Body of pancreas (tissue), 4 donors: ENCODE measurements around the gene TMF1. TPM values are rescaled to one million over a fixed set of nuclear protein-coding genes. Genes with fewer than 3 reads are reported as not detected.
A peak's percentile ranks its signal among the peaks of the same experiment; 100 is the strongest.

Experiments
- ATAC-seq: fragments of 150-250 bp; one replicate; pipeline ENCODE4 v1.9.1; 2016
- DNase-seq, 4 donors: peaks; one replicate each; pipeline ENCODE4 v3.0.0-alpha.2; 2019
- H3K27ac ChIP-seq, 4 donors: fragments of 200-600 bp; sonication (generic); 1 replicate in 3 of 4; 2 replicates in 1 of 4; pipeline versions ENCODE4 v1.5.1 to v1.6.1; 2016 to 2019; ENCODE audit warnings: mild to moderate bottlenecking in 1 of 4, mixed read lengths in 1 of 4, moderate library complexity in 1 of 4
- H3K27me3 ChIP-seq, 2 donors: fragments of 200-600 bp; sonication (generic); one replicate each; pipeline ENCODE4 v1.6.0; 2016; ENCODE audit warnings: mild to moderate bottlenecking in 1 of 2
- H3K36me3 ChIP-seq, 2 donors: fragments of 200-600 bp; sonication (generic); replicated peaks in 1 of 2; 2 replicates each; pipeline ENCODE4 v1.5.1; 2016; ENCODE audit warnings: low read depth in 2 of 2; ENCODE audit not compliant: insufficient read depth in 1 of 2
- H3K4me1 ChIP-seq: fragments of 200-600 bp; sonication (generic); one replicate; pipeline ENCODE4 v1.6.0; 2016
- H3K4me3 ChIP-seq, 2 donors: fragments of 200-600 bp; sonication (generic); 1 replicate in 1 of 2; 2 replicates in 1 of 2; pipeline ENCODE4 v1.5.1; 2016 to 2019
- H3K9me3 ChIP-seq, 3 donors: fragments of 200-600 bp; sonication (generic); 1 replicate in 2 of 3; 2 replicates in 1 of 3; pipeline ENCODE4 v1.5.1; 2016
- POLR2A ChIP-seq, 3 donors: fragments of 450-650 bp; IDR thresholded peaks; one replicate each; pipeline ENCODE4 v1.6.1; 2016; ENCODE audit warnings: antibody characterized with exemption in 3 of 3, mild to moderate bottlenecking in 2 of 3
- WGBS, 2 donors: methylation state at CpG; one replicate each; pipeline ENCODE4 v1.1.5; 2017; 5-methylcytosine and 5-hydroxymethylcytosine counted together
- intact Hi-C: fragments of 100-400 bp; cut with DNase I; formaldehyde crosslinking; loops from one replicate; pipeline ENCODE4 v1.15.1; 2023
- total RNA-seq, 2 donors: library from RNA; depleted of rRNA; stranded (reverse); fragments of >200 nt; gene quantifications; one replicate each; pipeline ENCODE4 v1.1.0, GENCODE V29; 2016
- TF ChIP-seq, protein P1 (sequence below), 7 experiments: fragments of 450-650 bp in 4 of 7; fragments of 200-600 bp in 3 of 7; sonication (generic) in 3 of 7; IDR thresholded peaks; one replicate each; pipeline ENCODE4 v1.5.1; 2016 to 2019; ENCODE audit warnings: antibody characterized with exemption in 7 of 7

Gene TMF1
- total RNA-seq, 2 donors from 2014 or later = 16.8 to 17.1 TPM

DNA sequence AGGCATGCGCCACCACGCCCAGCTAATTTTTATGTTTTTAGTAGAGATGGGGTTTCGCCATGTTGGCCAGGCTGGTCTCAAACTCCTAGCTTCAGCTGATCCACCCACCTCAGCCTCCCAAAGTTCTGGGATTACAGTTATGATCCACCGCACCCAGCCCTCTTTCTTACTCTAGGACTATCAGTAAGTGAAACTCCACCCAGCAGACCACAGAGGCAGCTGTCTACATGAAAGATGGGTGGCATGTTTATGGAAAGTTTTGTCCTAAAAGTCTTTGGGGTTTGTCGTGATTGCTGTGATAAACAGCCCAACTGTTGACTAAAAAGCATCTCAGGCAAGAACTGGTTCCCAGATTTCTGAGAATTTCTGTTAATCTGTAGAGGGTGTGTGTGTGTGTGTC lies 43.5 kb upstream of the TMF1 start:
- no peaks in the 10 kb centered on the region for H3K36me3 ChIP-seq
- DNase-seq = no peak
- peak overlapping the region in 1 of 4 donors; percentile 56 for H3K27ac ChIP-seq
- H3K4me1 ChIP-seq = peaks cover 66% of the 10 kb centered on the region
- no peak for TF ChIP-seq POLR2A (IDR thresholded peaks at IDR 0.05)
- TF ChIP-seq, protein P1, sequence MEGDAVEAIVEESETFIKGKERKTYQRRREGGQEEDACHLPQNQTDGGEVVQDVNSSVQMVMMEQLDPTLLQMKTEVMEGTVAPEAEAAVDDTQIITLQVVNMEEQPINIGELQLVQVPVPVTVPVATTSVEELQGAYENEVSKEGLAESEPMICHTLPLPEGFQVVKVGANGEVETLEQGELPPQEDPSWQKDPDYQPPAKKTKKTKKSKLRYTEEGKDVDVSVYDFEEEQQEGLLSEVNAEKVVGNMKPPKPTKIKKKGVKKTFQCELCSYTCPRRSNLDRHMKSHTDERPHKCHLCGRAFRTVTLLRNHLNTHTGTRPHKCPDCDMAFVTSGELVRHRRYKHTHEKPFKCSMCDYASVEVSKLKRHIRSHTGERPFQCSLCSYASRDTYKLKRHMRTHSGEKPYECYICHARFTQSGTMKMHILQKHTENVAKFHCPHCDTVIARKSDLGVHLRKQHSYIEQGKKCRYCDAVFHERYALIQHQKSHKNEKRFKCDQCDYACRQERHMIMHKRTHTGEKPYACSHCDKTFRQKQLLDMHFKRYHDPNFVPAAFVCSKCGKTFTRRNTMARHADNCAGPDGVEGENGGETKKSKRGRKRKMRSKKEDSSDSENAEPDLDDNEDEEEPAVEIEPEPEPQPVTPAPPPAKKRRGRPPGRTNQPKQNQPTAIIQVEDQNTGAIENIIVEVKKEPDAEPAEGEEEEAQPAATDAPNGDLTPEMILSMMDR (IDR thresholded peaks at IDR 0.05) = no peak
- ATAC-seq = no peak
- intact Hi-C loops = no loop called here
- H3K9me3 ChIP-seq = no peaks in the 10 kb centered on the region
- 72 to 83% methylated on average over 5 of the region's 5 CpGs for WGBS, 2 donors
- H3K27me3 ChIP-seq = no peaks in the 10 kb centered on the region
- no peak overlapping the region for H3K4me3 ChIP-seq

DNA sequence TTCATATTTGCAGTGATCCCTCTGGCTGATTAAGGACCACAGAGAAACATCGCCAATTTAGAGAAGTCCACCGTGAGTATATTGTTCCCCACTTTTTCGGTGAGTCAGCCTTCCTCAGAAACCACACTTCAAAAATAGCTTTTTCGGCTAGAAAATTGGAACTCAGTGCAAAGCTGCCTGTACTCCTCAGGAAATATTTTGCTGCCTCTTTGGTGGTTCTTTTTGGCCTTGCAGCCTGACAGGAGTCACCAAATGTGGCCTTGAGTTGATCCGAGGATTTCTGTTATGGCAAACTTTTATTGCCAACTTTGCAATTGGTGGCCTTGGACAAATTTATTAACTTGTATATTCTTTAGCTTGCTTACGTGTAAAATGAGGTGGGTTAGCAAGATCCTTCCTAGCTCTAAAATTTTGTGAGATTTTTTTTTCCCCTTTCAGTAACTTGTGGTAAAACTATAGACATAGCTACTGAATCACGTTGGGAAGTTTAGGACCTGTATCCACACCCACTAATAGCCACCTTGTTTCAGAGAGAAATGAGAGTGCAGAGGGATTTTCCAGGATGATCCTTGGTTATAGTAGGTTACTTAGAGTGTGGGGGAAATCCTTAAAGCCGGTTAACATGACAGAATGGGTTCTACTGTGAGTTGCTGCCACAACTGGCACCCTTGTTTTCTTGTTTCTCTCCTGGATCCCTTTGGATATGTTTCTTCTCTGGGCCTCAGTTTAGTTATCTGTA lies 42.5 kb upstream of the TMF1 start:
- WGBS, 2 donors = 27 to 48% methylated on average over 8 of the region's 8 CpGs
- DNase-seq = peak in 1 of 4 donors; percentile 30
- peak overlapping the region; percentile 47 to 76 (median 68) for H3K27ac ChIP-seq
- no peaks in the 10 kb centered on the region for H3K27me3 ChIP-seq
- no peak for TF ChIP-seq POLR2A (IDR thresholded peaks at IDR 0.05)
- TF ChIP-seq, protein P1 (IDR thresholded peaks at IDR 0.05) = no peak
- H3K4me3 ChIP-seq = no peak overlapping the region
- intact Hi-C loops = no loop called here
- no peak for ATAC-seq
- no peaks in the 10 kb centered on the region for H3K9me3 ChIP-seq
- H3K36me3 ChIP-seq = no peaks in the 10 kb centered on the region
- peaks cover 76% of the 10 kb centered on the region for H3K4me1 ChIP-seq

DNA sequence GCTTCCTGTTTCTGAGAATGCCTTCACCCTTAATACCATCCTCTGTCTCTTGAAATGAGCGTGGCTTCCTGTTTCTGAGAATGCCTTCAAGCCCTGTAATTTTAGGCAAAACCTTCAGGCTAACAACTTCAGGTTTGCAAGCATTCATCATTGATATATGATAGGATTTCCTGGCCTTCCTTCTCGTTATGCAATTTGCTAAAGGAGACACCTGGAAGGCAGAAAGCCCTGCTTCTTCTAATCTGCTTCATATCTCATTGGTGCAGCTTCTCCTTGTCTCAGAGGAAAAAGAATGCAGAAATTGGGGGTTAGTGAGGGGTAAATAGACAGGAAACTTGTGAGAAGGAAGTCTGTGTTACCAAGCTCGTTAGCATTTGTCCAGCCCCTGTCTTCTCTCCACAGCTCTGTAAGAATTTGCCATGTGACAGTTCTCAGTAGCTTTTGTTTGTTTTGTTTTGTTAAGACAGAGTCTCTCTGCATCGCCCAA lies 39.9 kb upstream of the TMF1 start:
- no peak for DNase-seq

GRCh38 chr3:69091389-69092029 lies 39.4 kb upstream of the TMF1 start:
- Histone ChIP-seq H3K27me3 (no peaks in the 10 kb centered on the region), H3K4me1 (peaks cover 97% of the 10 kb centered on the region), H3K36me3 (no peaks in the 10 kb centered on the region), H3K9me3 (no peaks in the 10 kb centered on the region), H3K4me3 (no peak overlapping the region), H3K27ac (peak overlapping the region in 3 of 4 donors; percentile 35 to 75 (median 50))
- ATAC-seq (no peak), DNase-seq (no peak)
- no peak for TF ChIP-seq POLR2A (IDR thresholded peaks at IDR 0.05)
- TF ChIP-seq, protein P1 (IDR thresholded peaks at IDR 0.05) = no peak
- WGBS, 2 donors = 30 to 43% methylated on average over 5 of the region's 5 CpGs
- intact Hi-C loops = no loop called here

More for the DNA sequence above, 39.9 kb upstream of the TMF1 start:
- Histone ChIP-seq H3K4me1 (peaks cover 95% of the 10 kb centered on the region), H3K4me3 (no peak overlapping the region), H3K9me3 (no peaks in the 10 kb centered on the region), H3K27ac (peak overlapping the region in 3 of 4 donors; percentile 35 to 75 (median 50)), H3K36me3 (no peaks in the 10 kb centered on the region), H3K27me3 (no peaks in the 10 kb centered on the region)
- TF ChIP-seq POLR2A (IDR thresholded peaks at IDR 0.05) = no peak
- TF ChIP-seq, protein P1 (IDR thresholded peaks at IDR 0.05) = no peak
- intact Hi-C loops = no loop called here
- ATAC-seq = no peak
- 20 to 31% methylated on average over 4 of the region's 4 CpGs for WGBS, 2 donors
